ENCODE data around the gene COX7A1. TPM values are rescaled to one million over a fixed set of nuclear protein-coding genes. Genes with fewer than 3 reads are reported as not detected.

COX7A1 gene
- total RNA-seq, 6 experiments from 2014 or later = 59.8 to 139 (median 85.5) TPM

GRCh38 chr19:36112678-36113077 lies 39.6 kb downstream of the COX7A1 start:
- no peak for TF ChIP-seq CTCF (IDR thresholded peaks at IDR 0.05)
- Mint-ChIP-seq H3K27me3 (ENCODE audit: insufficient read depth) (peaks cover 3% of the 10 kb centered on the region; the same call in 1 of the 2 replicates), H3K4me1 (ENCODE audit: low read depth) (peaks cover 33% of the 10 kb centered on the region), H3K27ac (no peak overlapping the region), H3K4me3 (peak overlapping the region; percentile 76), H3K9me3 (no peaks in the 10 kb centered on the region), H3K36me3 (ENCODE audit: low read depth) (peaks cover 23% of the 10 kb centered on the region)
- no peak for DNase-seq

GRCh38 chr19:36111200-36111539 lies 41.1 kb downstream of the COX7A1 start:
- no peak for TF ChIP-seq CTCF (IDR thresholded peaks at IDR 0.05)
- Mint-ChIP-seq H3K4me3 (no peak overlapping the region), H3K36me3 (ENCODE audit: low read depth) (peaks cover 21% of the 10 kb centered on the region), H3K4me1 (ENCODE audit: low read depth) (peaks cover 18% of the 10 kb centered on the region), H3K27me3 (ENCODE audit: insufficient read depth) (peaks cover 3% of the 10 kb centered on the region; the same call in 1 of the 2 replicates), H3K27ac (no peak overlapping the region), H3K9me3 (no peaks in the 10 kb centered on the region)
- DNase-seq = no peak

- H3K9me3 Mint-ChIP-seq = no peaks in the 10 kb centered on the region
- H3K4me1 Mint-ChIP-seq (ENCODE audit: low read depth) = peaks cover 15% of the 10 kb centered on the region
- DNase-seq = no peak
- H3K27me3 Mint-ChIP-seq (ENCODE audit: insufficient read depth) = peaks cover 3% of the 10 kb centered on the region; the same call in 1 of the 2 replicates
- H3K36me3 Mint-ChIP-seq (ENCODE audit: low read depth) = peaks cover 20% of the 10 kb centered on the region
- H3K27ac Mint-ChIP-seq = no peak within 1 kb of the TSS
- no peak for TF ChIP-seq CTCF (IDR thresholded peaks at IDR 0.05)
- no peak within 1 kb of the TSS for H3K4me3 Mint-ChIP-seq
Measured at GRCh38 chr19:36110487-36111199, 41.6 kb downstream of the COX7A1 start, which contains the start of gene OVOL3. OVOL3 (plus strand) TSS chr19:36111143; CDS start chr19:36111203, 60 bp downstream.

- Mint-ChIP-seq H3K4me3 (no peak overlapping the region), H3K4me1 (ENCODE audit: low read depth) (peaks cover 14% of the 10 kb centered on the region), H3K27me3 (ENCODE audit: insufficient read depth) (no peaks in the 10 kb centered on the region; the same call in 1 of the 2 replicates), H3K9me3 (no peaks in the 10 kb centered on the region), H3K27ac (no peak overlapping the region), H3K36me3 (ENCODE audit: low read depth) (peaks cover 15% of the 10 kb centered on the region)
- no peak for TF ChIP-seq CTCF (IDR thresholded peaks at IDR 0.05)
- no peak for DNase-seq
Measured at GRCh38 chr19:36108684-36109083, 43.6 kb downstream of the COX7A1 start.

GRCh38 chr19:36106991-36107390 lies 45.3 kb downstream of the COX7A1 start:
- TF ChIP-seq CTCF (IDR thresholded peaks at IDR 0.05) = no peak
- no peak for DNase-seq
- Mint-ChIP-seq H3K4me1 (ENCODE audit: low read depth) (peaks cover 5% of the 10 kb centered on the region; the same call in 1 of the 2 replicates), H3K36me3 (ENCODE audit: low read depth) (0 out of 2 replicates have a peak, but pooled peaks cover 9% of the 10 kb centered on the region), H3K9me3 (no peaks in the 10 kb centered on the region), H3K27ac (no peak overlapping the region), H3K4me3 (no peak overlapping the region), H3K27me3 (ENCODE audit: insufficient read depth) (no peaks in the 10 kb centered on the region)

Measured in HFFc6 (cell line).